ENCODE data around the gene HIGD2A.

- TF ChIP-seq CTCF (IDR thresholded peaks at IDR 0.05; ENCODE audit: poor library complexity, severe bottlenecking) (no peak), EZH2 (IDR thresholded peaks at IDR 0.05; ENCODE audit: borderline replicate concordance, insufficient read depth, low read length, poor library complexity, severe bottlenecking) (no peak), POLR2AphosphoS5 (IDR thresholded peaks at IDR 0.05) (no peak), REST (IDR thresholded peaks at IDR 0.05; ENCODE audit: borderline replicate concordance) (no peak), SMC3 (conservative IDR thresholded peaks at IDR 0.05; ENCODE audit: poor library complexity) (no peak), RAD21 (conservative IDR thresholded peaks at IDR 0.05) (no peak), EP300 (conservative IDR thresholded peaks at IDR 0.05; ENCODE audit: poor library complexity, severe bottlenecking) (no peak), TAF1 (IDR thresholded peaks at IDR 0.05; ENCODE audit: low read depth) (no peak)
These were observed 38.1 kb upstream of the HIGD2A start for GRCh38 chr5:176350416-176350815.

All from neural cell (in vitro differentiated cells).